K562 (cell line): ENCODE results near the gene URI1. TPM values are rescaled to one million over a fixed set of nuclear protein-coding genes. Genes with fewer than 3 reads are reported as not detected.

ENCODE experiments used
- ATAC-seq: fragments of 200-7000 bp; cut with Tn5 transposase; 3 replicates; pipeline ENCODE4 v1.9.1; 2020; ENCODE audit warnings: moderate library complexity
- BruUV-seq: library from RNA; stranded (reverse); fragments of 400-500 nt; replicated peaks from 2 replicates; lab custom pipeline; 2021; lab: Mats Ljungman, UMichigan
- CTCF ChIA-PET: fragments of 300-600 bp; formaldehyde crosslinking; extraction: SDS; loops from one replicate; lab custom pipeline; 2021; ENCODE audit warnings: low intra/inter-chr PET ratio; lab: Yijun Ruan, JAX
- POLR2A ChIA-PET: fragments of 300-600, 350-650 bp; sonication (Branson Sonifier 250); formaldehyde crosslinking; extraction: SDS; loops from one replicate; lab custom pipeline; 2021; ENCODE audit warnings: antibody characterized with exemption, inconsistent platforms; lab: Yijun Ruan, JAX
- DNase-seq, 4 experiments: peaks; one replicate each; pipeline versions ENCODE4 v3.0.0 to v3.0.0-alpha.2; 2011 to 2018; ENCODE audit warnings: low spot score in 3 of 4, mixed read lengths in 3 of 4; ENCODE audit errors: extremely low read depth in 1 of 4
- FAIRE-seq: peaks from 2 replicates; lab custom pipeline; 2011; peaks lifted over from hg19 to GRCh38; lab: Jason Lieb, UNC
- H2AFZ ChIP-seq: 2 replicates; pipeline ENCODE4 v1.6.0; 2011; ENCODE audit warnings: low read depth, low read length, control low read depth, inconsistent platforms
- H3K27ac ChIP-seq: fragments of 200-600 bp; 3 replicates; pipeline ENCODE4 v1.8.0; 2011; ENCODE audit warnings: low read depth, mild to moderate bottlenecking, control low read depth, inconsistent platforms, low read length, moderate library complexity, mixed read lengths; ENCODE audit errors: extremely low read depth
- H3K27me3 ChIP-seq, 2 experiments: fragments of 300-600 bp in 1 of 2; 2 replicates in 1 of 2; 3 replicates in 1 of 2; pipeline versions ENCODE4 v1.6.0 to v1.8.0; 2011; ENCODE audit warnings: inconsistent platforms in 2 of 2, low read length in 2 of 2, mild to moderate bottlenecking in 1 of 2, mixed read lengths in 1 of 2, moderate library complexity in 1 of 2; ENCODE audit not compliant: control insufficient read depth in 2 of 2, insufficient read depth in 2 of 2
- H3K36me3 ChIP-seq: fragments of 300-600 bp; 3 replicates; pipeline ENCODE4 v1.8.0; 2011; ENCODE audit warnings: mild to moderate bottlenecking, low read length, inconsistent platforms; ENCODE audit not compliant: control insufficient read depth, insufficient read depth
- H3K4me1 ChIP-seq, 2 experiments: fragments of 200-600 bp in 1 of 2; replicated peaks in 1 of 2; 2 replicates in 1 of 2; 3 replicates in 1 of 2; pipeline versions ENCODE4 v1.5.1 to v1.8.0; 2011; ENCODE audit warnings: inconsistent platforms in 2 of 2, low read length in 2 of 2, mild to moderate bottlenecking in 1 of 2, mixed read lengths in 1 of 2, moderate library complexity in 1 of 2; ENCODE audit not compliant: control insufficient read depth in 2 of 2, insufficient read depth in 2 of 2
- H3K4me2 ChIP-seq: 2 replicates; pipeline ENCODE4 v1.6.1; 2011; ENCODE audit warnings: low read length, control low read depth, inconsistent platforms, mixed read lengths; ENCODE audit not compliant: insufficient read depth
- H3K4me3 ChIP-seq: fragments of 200-600 bp; sonication (generic), shearing (Covaris generic); 2 replicates; pipeline ENCODE4 v1.5.1; 2016; ENCODE audit warnings: control low read depth, inconsistent platforms
- H3K79me2 ChIP-seq: fragments of 200-600 bp; 3 replicates; pipeline ENCODE4 v1.8.0; 2011; ENCODE audit warnings: low read length, inconsistent platforms; ENCODE audit not compliant: control insufficient read depth, insufficient read depth
- H3K9ac ChIP-seq, 2 experiments: 2 replicates each; pipeline versions ENCODE4 v1.6.0 to v1.6.1; 2011; ENCODE audit warnings: low read depth in 2 of 2, low read length in 2 of 2, control low read depth in 1 of 2, inconsistent platforms in 1 of 2, mild to moderate bottlenecking in 1 of 2, mixed read lengths in 1 of 2; ENCODE audit not compliant: insufficient read depth in 1 of 2
- H3K9me1 ChIP-seq: one replicate; pipeline ENCODE4 v1.6.0; 2011; ENCODE audit warnings: inconsistent platforms, mild to moderate bottlenecking, low read length, moderate library complexity; ENCODE audit not compliant: control insufficient read depth, insufficient read depth
- H3K9me3 ChIP-seq: replicated peaks from 2 replicates; pipeline ENCODE4 v1.5.1; 2011; ENCODE audit warnings: low read depth, low read length, inconsistent platforms; ENCODE audit not compliant: control insufficient read depth, insufficient read depth
- H4K20me1 ChIP-seq: replicated peaks from 2 replicates; pipeline ENCODE4 v1.6.1; 2011; ENCODE audit warnings: low read length, inconsistent platforms, mixed read lengths; ENCODE audit not compliant: control insufficient read depth, insufficient read depth
- C11orf30 ChIP-seq: fragments of 450-650 bp; IDR thresholded peaks from 2 replicates; pipeline ENCODE4 v1.6.1; 2016; ENCODE audit warnings: low read depth, mild to moderate bottlenecking
- CBFA2T3 ChIP-seq: fragments of 450-650 bp; IDR thresholded peaks from 2 replicates; pipeline ENCODE4 v1.6.1; 2017
- EHMT2 ChIP-seq: fragments of 450-650 bp; IDR thresholded peaks from 2 replicates; pipeline ENCODE4 v1.6.1; 2018; ENCODE audit warnings: antibody characterized with exemption
- HNRNPLL ChIP-seq: fragments of 200-400 bp; formaldehyde crosslinking; IDR thresholded peaks from 2 replicates; pipeline ENCODE4 v1.6.1; 2017; ENCODE audit warnings: low read length, low read depth, mild to moderate bottlenecking; ENCODE audit not compliant: poor library complexity, severe bottlenecking
- ILF3 ChIP-seq: fragments of 450-650 bp; IDR thresholded peaks from 2 replicates; pipeline ENCODE4 v1.6.1; 2018; ENCODE audit warnings: antibody characterized with exemption, mild to moderate bottlenecking, moderate library complexity, borderline replicate concordance
- LEF1 ChIP-seq: fragments of 450-650 bp; IDR thresholded peaks from 2 replicates; pipeline ENCODE4 v1.6.1; 2016; ENCODE audit warnings: mild to moderate bottlenecking
- MAFF ChIP-seq: IDR thresholded peaks from 2 replicates; pipeline ENCODE4 v1.6.1; 2012; ENCODE audit warnings: low read length, improper control_type of control experiment
- MAFG ChIP-seq: fragments of 450-650 bp; conservative IDR thresholded peaks from 2 replicates; pipeline ENCODE4 v1.6.1; 2016; ENCODE audit warnings: missing genetic modification characterization, missing compliant biosample characterization
- MAFK ChIP-seq: IDR thresholded peaks from 2 replicates; pipeline ENCODE4 v1.6.1; 2011; ENCODE audit warnings: low read length, improper control_type of control experiment
- MEIS2 ChIP-seq: fragments of 450-650 bp; IDR thresholded peaks from 2 replicates; pipeline ENCODE4 v1.6.1; 2014; ENCODE audit warnings: mild to moderate bottlenecking; ENCODE audit not compliant: partially characterized antibody
- TCF3 ChIP-seq: sonication (generic); formaldehyde crosslinking; IDR thresholded peaks from 2 replicates; pipeline ENCODE4 v1.4.0; 2020; ENCODE audit warnings: mild to moderate bottlenecking, missing genetic modification reagents
- ZNF23 ChIP-seq: fragments of 250-450 bp; sonication (Bioruptor Pico); IDR thresholded peaks from 2 replicates; pipeline ENCODE4 v1.4.0; 2020; ENCODE audit warnings: mild to moderate bottlenecking
- ZNF232 ChIP-seq: sonication (generic); formaldehyde crosslinking; IDR thresholded peaks from 2 replicates; pipeline ENCODE4 v1.8.0; 2022; ENCODE audit warnings: mild to moderate bottlenecking, missing genetic modification reagents
- ZNF316 ChIP-seq: fragments of 450-650 bp; IDR thresholded peaks from 2 replicates; pipeline ENCODE4 v1.6.1; 2016
- WGBS: fragments of 100-300 bp; shearing (Covaris generic); methylation state at CpG from one replicate; pipeline ENCODE4 v1.1.6; 2016; ENCODE audit warnings: low coverage, mixed read lengths; ENCODE audit not compliant: insufficient coverage; ENCODE audit errors: missing lambda C conversion rate; 5-methylcytosine and 5-hydroxymethylcytosine counted together
- in situ Hi-C: fragments of 300-500 bp; cut with MboI; formaldehyde crosslinking; loops from 4 replicates; pipeline ENCODE4 v1.15.0; 2018; ENCODE audit warnings: inconsistent platforms, mixed read lengths
- intact Hi-C: fragments of 100-400 bp; cut with micrococcal nuclease; formaldehyde crosslinking; loops from 2 replicates; pipeline ENCODE4 v1.14.2; 2022
- polyA plus RNA-seq, 8 experiments: library from polyadenylated mRNA; depleted of rRNA in 4 of 8; stranded (reverse) in 5 of 8; unstranded in 3 of 8; fragments of >200 nt; fragmentation: Nextera tagmentation in 2 of 8; fragmentation: Illumina TruSeq in 1 of 8; extraction: Ambion mirVana in 2 of 8; extraction: Trizol in 1 of 8; gene quantifications; 2 replicates each; pipeline versions ENCODE4 v1.2.1 to v1.2.3, GENCODE V29; 2011 to 2014; ENCODE audit warnings: inconsistent platforms in 1 of 8, missing spikeins in 1 of 8
- total RNA-seq, 7 experiments: library from RNA; depleted of rRNA in 6 of 7; stranded (reverse); fragments of >200 nt in 6 of 7; fragmentation: Illumina TruSeq in 2 of 7; extraction: Trizol in 2 of 7; gene quantifications; 2 replicates each; pipeline versions ENCODE4 v1.2.1 to v1.2.3, GENCODE V29; 2011 to 2021; ENCODE audit warnings: low replicate concordance in 1 of 7
- TF ChIP-seq, protein P1 (sequence below), 2 experiments: IDR thresholded peaks in 1 of 2; conservative IDR thresholded peaks in 1 of 2; 2 replicates each; pipeline ENCODE4 v1.6.1; 2016; ENCODE audit warnings: low read depth in 2 of 2, mild to moderate bottlenecking in 1 of 2, missing compliant biosample characterization in 1 of 2, missing genetic modification characterization in 1 of 2, moderate library complexity in 1 of 2

URI1 gene
- total and polyA plus RNA-seq, 9 of the 15 experiments (the other 6 are each of a cell fraction or from before 2014, with no cell fraction given) = 16.9 to 87.4 (median 63.9) TPM

DNA sequence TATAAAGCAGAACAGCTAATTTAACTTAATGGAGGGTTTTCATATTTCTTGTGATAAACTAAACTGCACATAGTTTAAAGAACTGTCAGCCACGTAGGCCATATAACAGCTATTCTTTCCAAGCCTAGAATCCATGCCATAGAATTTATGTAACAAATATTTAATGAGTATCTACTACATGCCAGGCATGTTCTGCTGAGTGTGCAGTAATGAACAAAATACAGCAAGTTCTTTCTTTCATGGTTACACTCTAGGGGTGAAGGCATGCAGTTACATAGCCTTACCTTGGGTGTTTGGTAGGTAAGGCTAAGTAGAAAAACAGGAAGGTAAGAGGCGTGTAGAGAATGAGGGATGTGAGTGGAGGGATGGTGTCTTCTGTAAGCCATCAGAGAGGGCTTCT, 4.6 kb downstream of the URI1 start:
- H3K9me3 ChIP-seq = no peaks in the 10 kb centered on the region
- peak overlapping the region; percentile 27; the same call in 1 of the 3 replicates for H3K27ac ChIP-seq
- peaks cover 21% of the 10 kb centered on the region for H4K20me1 ChIP-seq
- H3K4me3 ChIP-seq = no peak overlapping the region
- no peaks in the 10 kb centered on the region for H3K27me3 ChIP-seq
- DNase-seq = no peak
- H3K9ac ChIP-seq = peak overlapping the region in 1 of 2 experiments; percentile 8; a peak in 1 of 4 replicates
- TF ChIP-seq MAFF (peak; percentile 90), C11orf30 (peak; percentile 94), ZNF316 (peak; percentile 97), HNRNPLL (no peak), ZNF23 (no peak), MAFK (peak; percentile 89), MAFG (tag) (peak; percentile 93)
- TF ChIP-seq, all 486 proteins: peak for 5
- Histone ChIP-seq H3K36me3 (peaks cover 21% of the 10 kb centered on the region; the same call in 1 of the 3 replicates), H3K79me2 (peaks cover 86% of the 10 kb centered on the region), H3K4me1 (peaks cover 9 to 21% of the 10 kb centered on the region in 2 experiments), H3K9me1 (no peaks in the 10 kb centered on the region), H3K4me2 (peak overlapping the region; percentile 21; the same call in 1 of the 2 replicates), H2AFZ (no peak overlapping the region)
- CTCF ChIA-PET = no interaction called here
- in situ Hi-C loops = no loop called here
- intact Hi-C loops = no loop called here
- WGBS = 61% methylated on average over 2 of the region's 2 CpGs
- POLR2A ChIA-PET = interaction anchor here (0.9 kb wide), 2 partner anchors 37 to 132 kb away, joined by 3 to 4 read pairs; no protein-coding TSS in a partner anchor
- BruUV-seq = no TSS peak
- ATAC-seq = peak; percentile 8
- peak; percentile 6 for FAIRE-seq

DNA sequence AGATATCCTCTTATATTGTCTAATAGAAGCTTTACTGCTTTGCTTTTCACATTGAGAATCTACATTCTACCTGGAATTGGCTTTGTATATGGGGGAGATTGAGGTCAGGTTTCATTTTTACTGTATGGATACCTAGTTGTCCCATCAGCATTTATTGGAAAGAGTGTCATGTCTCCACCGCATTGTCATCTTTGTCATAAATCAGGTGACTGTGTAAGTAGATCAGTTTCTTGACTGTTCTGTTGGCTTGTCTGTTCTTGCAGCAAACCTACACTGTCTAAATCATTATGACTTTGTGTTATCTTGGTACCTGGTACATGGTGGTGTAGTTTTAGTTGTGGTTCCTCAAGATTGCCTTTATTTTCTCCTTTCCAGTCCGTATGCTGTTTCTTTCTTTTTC, 5.8 kb downstream of the URI1 start:
- Histone ChIP-seq H3K9me3 (no peaks in the 10 kb centered on the region), H3K36me3 (peaks cover 26% of the 10 kb centered on the region; the same call in 1 of the 3 replicates), H3K4me3 (no peak overlapping the region), H2AFZ (no peak overlapping the region), H3K9me1 (no peaks in the 10 kb centered on the region), H3K4me1 (peaks cover 3 to 21% of the 10 kb centered on the region in 2 experiments; a peak in 4 of 5 replicates), H3K4me2 (peak overlapping the region; percentile 45), H4K20me1 (peaks cover 21% of the 10 kb centered on the region), H3K9ac (no peak overlapping the region), H3K79me2 (peaks cover 90% of the 10 kb centered on the region), H3K27ac (no peak overlapping the region), H3K27me3 (no peaks in the 10 kb centered on the region)
- 32% methylated on average over 2 of the region's 2 CpGs for WGBS
- no TSS peak for BruUV-seq
- intact Hi-C loops (no loop called here), in situ Hi-C loops (no loop called here)
- FAIRE-seq = no peak
- CTCF ChIA-PET = no interaction called here
- peak; percentile 9; the same call in 1 of the 3 replicates for ATAC-seq
- peak in 1 of 4 experiments; percentile 27 for DNase-seq
- POLR2A ChIA-PET = no interaction called here
- TF ChIP-seq ILF3 = no peak
- TF ChIP-seq TCF3 (CRISPR knock-in tag) = 0 out of 2 replicates have a peak, but pooled peaks have one; percentile 33
- TF ChIP-seq ZNF232 (CRISPR knock-in tag) = no peak
- peak; percentile 42; the same call in 1 of the 2 replicates for TF ChIP-seq CBFA2T3
- peak; percentile 86 for TF ChIP-seq ZNF316
- 0 out of 2 replicates have a peak, but pooled peaks have one; percentile 24 for TF ChIP-seq EHMT2
- TF ChIP-seq LEF1 = no peak
- TF ChIP-seq, protein P1, sequence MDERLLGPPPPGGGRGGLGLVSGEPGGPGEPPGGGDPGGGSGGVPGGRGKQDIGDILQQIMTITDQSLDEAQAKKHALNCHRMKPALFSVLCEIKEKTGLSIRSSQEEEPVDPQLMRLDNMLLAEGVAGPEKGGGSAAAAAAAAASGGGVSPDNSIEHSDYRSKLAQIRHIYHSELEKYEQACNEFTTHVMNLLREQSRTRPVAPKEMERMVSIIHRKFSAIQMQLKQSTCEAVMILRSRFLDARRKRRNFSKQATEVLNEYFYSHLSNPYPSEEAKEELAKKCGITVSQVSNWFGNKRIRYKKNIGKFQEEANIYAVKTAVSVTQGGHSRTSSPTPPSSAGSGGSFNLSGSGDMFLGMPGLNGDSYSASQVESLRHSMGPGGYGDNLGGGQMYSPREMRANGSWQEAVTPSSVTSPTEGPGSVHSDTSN (CRISPR knock-in tag; IDR thresholded peaks at IDR 0.05; ENCODE audit: low read depth) = no peak
- TF ChIP-seq, protein P1 (tag; conservative IDR thresholded peaks at IDR 0.05; ENCODE audit: low read depth) = peak; percentile 82
- TF ChIP-seq MAFG (tag) = peak; percentile 63
- peak; percentile 66; the same call in 1 of the 2 replicates for TF ChIP-seq C11orf30
- TF ChIP-seq MEIS2 = peak; percentile 89
